ENCODE measurements around the gene GAS2L2. TPM values are rescaled to one million over a fixed set of nuclear protein-coding genes. Genes with fewer than 3 reads are reported as not detected.

Gene GAS2L2
- total RNA-seq, 1 donor from 2014 or later, result 3.1 TPM

GRCh38 chr17:35701491-35701890 lies 51.5 kb downstream of the GAS2L2 start:
- ATAC-seq (no peak), DNase-seq (no peak)
- H3K4me3 ChIP-seq, result no peak overlapping the region
- TF ChIP-seq CTCF (IDR thresholded peaks at IDR 0.05), result no peak
- no peaks in the 10 kb centered on the region for H3K9me3 ChIP-seq
- peaks cover 17% of the 10 kb centered on the region for H3K36me3 ChIP-seq
- peaks cover 13% of the 10 kb centered on the region for H3K4me1 ChIP-seq
- intact Hi-C loops (cut with DNase I), result no loop called here
- no peaks in the 10 kb centered on the region for H3K27me3 ChIP-seq (ENCODE audit: low read depth)
- H3K27ac ChIP-seq, result no peak overlapping the region

DNA sequence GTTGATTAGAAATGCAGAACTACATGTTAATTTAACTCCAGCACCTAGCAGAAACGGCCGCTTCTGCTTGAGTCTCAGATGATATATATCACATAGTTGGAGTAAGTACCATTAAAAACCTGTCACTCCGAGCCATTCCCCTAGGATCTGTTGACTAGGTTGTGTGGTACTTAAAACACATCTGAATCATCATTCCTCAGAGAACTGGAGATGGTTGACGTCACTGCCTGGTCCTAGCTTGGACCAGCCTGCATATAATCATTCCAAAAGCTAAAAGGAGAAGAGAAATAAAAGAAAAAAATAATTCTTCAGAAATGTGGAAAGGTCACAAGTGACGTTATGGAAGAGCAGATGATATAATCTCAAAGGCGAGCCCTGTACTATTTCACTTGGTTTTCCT lies 52.9 kb downstream of the GAS2L2 start:
- no peak overlapping the region for H3K27ac ChIP-seq
- ATAC-seq (no peak), DNase-seq (no peak)
- no peak for TF ChIP-seq CTCF (IDR thresholded peaks at IDR 0.05)
- intact Hi-C loops (cut with DNase I), result no loop called here
- no peaks in the 10 kb centered on the region for H3K27me3 ChIP-seq (ENCODE audit: low read depth)
- H3K36me3 ChIP-seq, result peaks cover 26% of the 10 kb centered on the region
- H3K9me3 ChIP-seq, result no peaks in the 10 kb centered on the region
- H3K4me3 ChIP-seq, result no peak overlapping the region
- H3K4me1 ChIP-seq, result no peaks in the 10 kb centered on the region

GRCh38 chr17:35698800-35699199 lies 54.2 kb downstream of the GAS2L2 start:
- Histone ChIP-seq H3K4me1 (no peaks in the 10 kb centered on the region), H3K27ac (no peak overlapping the region), H3K36me3 (peaks cover 39% of the 10 kb centered on the region), H3K4me3 (no peak overlapping the region), H3K27me3 (ENCODE audit: low read depth) (no peaks in the 10 kb centered on the region), H3K9me3 (no peaks in the 10 kb centered on the region)
- intact Hi-C loops (cut with DNase I), result no loop called here
- no peak for TF ChIP-seq CTCF (IDR thresholded peaks at IDR 0.05)
- DNase-seq (no peak), ATAC-seq (no peak)

GRCh38 chr17:35695613-35696012 lies 57.4 kb downstream of the GAS2L2 start:
- no peak overlapping the region for H3K27ac ChIP-seq
- intact Hi-C loops (cut with DNase I), result no loop called here
- no peaks in the 10 kb centered on the region for H3K27me3 ChIP-seq (ENCODE audit: low read depth)
- H3K36me3 ChIP-seq, result peaks cover 55% of the 10 kb centered on the region
- ATAC-seq (no peak), DNase-seq (no peak)
- no peaks in the 10 kb centered on the region for H3K4me1 ChIP-seq
- no peaks in the 10 kb centered on the region for H3K9me3 ChIP-seq
- no peak overlapping the region for H3K4me3 ChIP-seq
- TF ChIP-seq CTCF (IDR thresholded peaks at IDR 0.05), result no peak

GRCh38 chr17:35694906-35695305 lies 58.1 kb downstream of the GAS2L2 start:
- no peak overlapping the region for H3K27ac ChIP-seq
- no peaks in the 10 kb centered on the region for H3K9me3 ChIP-seq
- intact Hi-C loops (cut with DNase I), result no loop called here
- no peaks in the 10 kb centered on the region for H3K4me1 ChIP-seq
- peaks cover 62% of the 10 kb centered on the region for H3K36me3 ChIP-seq
- H3K4me3 ChIP-seq, result no peak overlapping the region
- no peaks in the 10 kb centered on the region for H3K27me3 ChIP-seq (ENCODE audit: low read depth)
- no peak for DNase-seq
- no peak for ATAC-seq
- no peak for TF ChIP-seq CTCF (IDR thresholded peaks at IDR 0.05)

Other genes with a start within 250 kb of the GAS2L2 start
- 4.0 TPM for gene SLFN12L, start 215.6 kb downstream of the GAS2L2 start, total RNA-seq
- 0.59 TPM for gene SLFN14, start 192.4 kb downstream of the GAS2L2 start, total RNA-seq
- gene PEX12, start 174.7 kb downstream of the GAS2L2 start, total RNA-seq, result 7.0 TPM
- 145 TPM for gene AP2B1, start 165.9 kb downstream of the GAS2L2 start, total RNA-seq
- 1.9 TPM for gene RASL10B, start 21.6 kb downstream of the GAS2L2 start, total RNA-seq
- not detected for gene C17orf50, start 7.6 kb upstream of the GAS2L2 start, total RNA-seq
- gene MMP28, start 42.4 kb upstream of the GAS2L2 start, total RNA-seq, result 40.9 TPM
- gene TAF15, start 56.2 kb upstream of the GAS2L2 start, total RNA-seq, result 143 TPM
- gene HEATR9, start 115.7 kb upstream of the GAS2L2 start, total RNA-seq, result 0.21 TPM
- 18.2 TPM for gene CCL5, start 127.1 kb upstream of the GAS2L2 start, total RNA-seq
- gene RDM1, start 177.5 kb upstream of the GAS2L2 start, total RNA-seq, result not detected
- not detected for gene LYZL6, start 190.5 kb upstream of the GAS2L2 start, total RNA-seq
- gene CCL16, start 228.3 kb upstream of the GAS2L2 start, total RNA-seq, result 0.50 TPM
- 20.7 TPM for gene CCL14, start 233.5 kb upstream of the GAS2L2 start, total RNA-seq
- 0.50 TPM for gene CCL15, start 248.3 kb upstream of the GAS2L2 start, total RNA-seq

Data from lower lobe of right lung (tissue), 2 donors.